ENCODE measurements around the gene S100Z.
"Not testable (repeated sequence)": the region's sequence is repeated elsewhere in the genome, so short reads cannot be mapped to it uniquely, and the experiment has no call there.

S100Z gene

GRCh38 chr5:76822105-76822731 is 27.6 kb upstream of the S100Z start:
- in situ Hi-C loops (cut with MboI; ENCODE audit: low sequenced_read_pairs): not testable (repeated sequence)

- in situ Hi-C loops (cut with MboI; ENCODE audit: low sequenced_read_pairs): not testable (repeated sequence)
These were observed 23.4 kb upstream of the S100Z start for GRCh38 chr5:76826416-76826815.

GRCh38 chr5:76831110-76831452 is 18.7 kb upstream of the S100Z start:
- in situ Hi-C loops (cut with MboI; ENCODE audit: low sequenced_read_pairs): no loop called here

- in situ Hi-C loops (cut with MboI; ENCODE audit: low sequenced_read_pairs): no loop called here
These were observed 13.6 kb upstream of the S100Z start for GRCh38 chr5:76836181-76836580.

GRCh38 chr5:76836585-76836984 is 13.2 kb upstream of the S100Z start:
- in situ Hi-C loops (cut with MboI; ENCODE audit: low sequenced_read_pairs): no loop called here

- in situ Hi-C loops (cut with MboI; ENCODE audit: low sequenced_read_pairs): no loop called here
These were observed 11.1 kb upstream of the S100Z start for GRCh38 chr5:76838481-76839261.

- in situ Hi-C loops (cut with MboI; ENCODE audit: low sequenced_read_pairs): no loop called here
These were observed 8.5 kb upstream of the S100Z start for GRCh38 chr5:76841361-76841760.

GRCh38 chr5:76845890-76846289 is 3.9 kb upstream of the S100Z start:
- in situ Hi-C loops (cut with MboI; ENCODE audit: low sequenced_read_pairs): no loop called here

GRCh38 chr5:76850543-76851145 is 830 bp downstream of the S100Z start:
- in situ Hi-C loops (cut with MboI; ENCODE audit: low sequenced_read_pairs): no loop called here

- in situ Hi-C loops (cut with MboI; ENCODE audit: low sequenced_read_pairs): no loop called here
These were observed 2.0 kb downstream of the S100Z start for GRCh38 chr5:76851728-76852369.

GRCh38 chr5:76852772-76853171 is 3.0 kb downstream of the S100Z start:
- in situ Hi-C loops (cut with MboI; ENCODE audit: low sequenced_read_pairs): no loop called here

- in situ Hi-C loops (cut with MboI; ENCODE audit: low sequenced_read_pairs): not testable (repeated sequence)
These were observed 3.9 kb downstream of the S100Z start for GRCh38 chr5:76853741-76854140.

GRCh38 chr5:76854644-76855043 is 4.8 kb downstream of the S100Z start:
- in situ Hi-C loops (cut with MboI; ENCODE audit: low sequenced_read_pairs): no loop called here

- in situ Hi-C loops (cut with MboI; ENCODE audit: low sequenced_read_pairs): not testable (repeated sequence)
These were observed 5.7 kb downstream of the S100Z start for GRCh38 chr5:76855501-76855900.

GRCh38 chr5:76855961-76856360 is 6.1 kb downstream of the S100Z start:
- in situ Hi-C loops (cut with MboI; ENCODE audit: low sequenced_read_pairs): no loop called here

- in situ Hi-C loops (cut with MboI; ENCODE audit: low sequenced_read_pairs): not testable (repeated sequence)
These were observed 7.0 kb downstream of the S100Z start for GRCh38 chr5:76856800-76857199.

GRCh38 chr5:76859591-76860247 is 9.9 kb downstream of the S100Z start:
- in situ Hi-C loops (cut with MboI; ENCODE audit: low sequenced_read_pairs): no loop called here

GRCh38 chr5:76861612-76862011 is 11.8 kb downstream of the S100Z start:
- in situ Hi-C loops (cut with MboI; ENCODE audit: low sequenced_read_pairs): no loop called here

- in situ Hi-C loops (cut with MboI; ENCODE audit: low sequenced_read_pairs): no loop called here
These were observed 13.2 kb downstream of the S100Z start for GRCh38 chr5:76863001-76863400.

- in situ Hi-C loops (cut with MboI; ENCODE audit: low sequenced_read_pairs): no loop called here
These were observed 16.7 kb downstream of the S100Z start for GRCh38 chr5:76866503-76866902.

GRCh38 chr5:76867038-76867437 is 17.2 kb downstream of the S100Z start:
- in situ Hi-C loops (cut with MboI; ENCODE audit: low sequenced_read_pairs): no loop called here
